Fibroblast of lung (primary cell): ENCODE data around the gene CBR1. TPM values are rescaled to one million over a fixed set of nuclear protein-coding genes. Genes with fewer than 3 reads are reported as not detected.

Source experiments
- DNase-seq, 2 donors: peaks; one replicate each; pipeline versions ENCODE4 v3.0.0 to v3.0.0-alpha.2; 2010; ENCODE audit warnings: low read depth in 2 of 2
- H2AFZ ChIP-seq: 2 replicates; pipeline ENCODE4 v1.5.1; 2012; ENCODE audit warnings: low read length, control low read depth, inconsistent platforms
- H3K27ac ChIP-seq: 2 replicates; pipeline ENCODE4 v1.5.1; 2011; ENCODE audit warnings: low read length, control low read depth; ENCODE audit not compliant: insufficient read depth
- H3K27me3 ChIP-seq: 2 replicates; pipeline ENCODE4 v1.5.1; 2011; ENCODE audit warnings: mild to moderate bottlenecking, low read length; ENCODE audit not compliant: control insufficient read depth, insufficient read depth
- H3K36me3 ChIP-seq: 2 replicates; pipeline ENCODE4 v1.5.1; 2011; ENCODE audit warnings: low read length; ENCODE audit not compliant: control insufficient read depth, insufficient read depth
- H3K4me1 ChIP-seq: 2 replicates; pipeline ENCODE4 v1.5.1; 2011; ENCODE audit warnings: low read length; ENCODE audit not compliant: control insufficient read depth, insufficient read depth; ENCODE audit errors: extremely low read depth
- H3K4me2 ChIP-seq: 2 replicates; pipeline ENCODE4 v1.5.1; 2011; ENCODE audit warnings: low read length, control low read depth; ENCODE audit not compliant: insufficient read depth; ENCODE audit errors: extremely low read depth
- H3K4me3 ChIP-seq, 4 experiments: fragments of 200-600 bp in 1 of 4; sonication (generic) in 1 of 4; replicated peaks in 1 of 4; 2 replicates each; pipeline ENCODE4 v1.5.1; 2011 to 2016; ENCODE audit warnings: low read length in 4 of 4, low read depth in 3 of 4, mild to moderate bottlenecking in 3 of 4, control low read depth in 2 of 4, inconsistent platforms in 1 of 4, mixed read lengths in 1 of 4; ENCODE audit not compliant: insufficient read depth in 1 of 4; ENCODE audit errors: control extremely low read depth in 1 of 4
- H3K79me2 ChIP-seq: 2 replicates; pipeline ENCODE4 v1.5.1; 2012; ENCODE audit warnings: mild to moderate bottlenecking, low read length, inconsistent platforms; ENCODE audit not compliant: control insufficient read depth, insufficient read depth
- H3K9ac ChIP-seq: 2 replicates; pipeline ENCODE4 v1.5.1; 2011; ENCODE audit warnings: mild to moderate bottlenecking, low read length, control low read depth; ENCODE audit not compliant: insufficient read depth
- H3K9me3 ChIP-seq: 2 replicates; pipeline ENCODE4 v1.5.1; 2012; ENCODE audit warnings: low read depth, low read length; ENCODE audit not compliant: control insufficient read depth, insufficient read depth
- H4K20me1 ChIP-seq: 2 replicates; pipeline ENCODE4 v1.5.1; 2011; ENCODE audit warnings: low read length; ENCODE audit not compliant: control insufficient read depth, insufficient read depth; ENCODE audit errors: extremely low read depth
- CTCF ChIP-seq, 2 donors: IDR thresholded peaks in 1 of 2; conservative IDR thresholded peaks in 1 of 2; 1 replicate in 1 of 2; 2 replicates in 1 of 2; pipeline ENCODE4 v1.5.1; 2011 to 2012; ENCODE audit warnings: low read length in 2 of 2, control low read depth in 1 of 2, inconsistent platforms in 1 of 2, low read depth in 1 of 2, mild to moderate bottlenecking in 1 of 2
- EZH2 ChIP-seq: IDR thresholded peaks from 2 replicates; pipeline ENCODE4 v1.5.1; 2012; ENCODE audit warnings: low read length, control low read depth, mild to moderate bottlenecking; ENCODE audit errors: missing control alignments
- polyA plus RNA-seq, 2 donors: library from polyadenylated mRNA; depleted of rRNA in 1 of 2; stranded (reverse) in 1 of 2; unstranded in 1 of 2; fragments of >200 nt; gene quantifications; 2 replicates each; pipeline ENCODE4 v1.2.1, GENCODE V29; 2011 to 2012; ENCODE audit warnings: missing spikeins in 1 of 2
- total RNA-seq: library from RNA; depleted of rRNA; stranded (reverse); fragments of >200 nt; gene quantifications from 2 replicates; pipeline ENCODE4 v1.2.1, GENCODE V29; 2014

Gene CBR1
- total and polyA plus RNA-seq, 2 donors (not counting 1 experiment from before 2014, with no cell fraction given): 131 to 152 TPM

GRCh38 chr21:36035381-36035791, 34.4 kb upstream of the CBR1 start:
- peaks cover 14% of the 10 kb centered on the region for H3K36me3 ChIP-seq
- TF ChIP-seq EZH2 (no peak), CTCF (conservative IDR thresholded peaks at IDR 0.05 in 1 of 2, IDR thresholded peaks at IDR 0.05 in 1 of 2; ENCODE audit: low read depth in 1 of 2, low read length in 2 of 2) (no peak)
- no peaks in the 10 kb centered on the region for H3K4me1 ChIP-seq
- no peaks in the 10 kb centered on the region for H3K27me3 ChIP-seq
- H3K4me2 ChIP-seq: no peak overlapping the region
- no peaks in the 10 kb centered on the region for H4K20me1 ChIP-seq
- H3K27ac ChIP-seq: no peak overlapping the region
- H3K79me2 ChIP-seq: no peaks in the 10 kb centered on the region
- no peak for DNase-seq
- no peak overlapping the region for H3K9ac ChIP-seq
- no peak overlapping the region for H2AFZ ChIP-seq
- H3K4me3 ChIP-seq: no peak overlapping the region
- no peaks in the 10 kb centered on the region for H3K9me3 ChIP-seq

- Histone ChIP-seq H3K9ac (no peak overlapping the region), H3K27me3 (no peaks in the 10 kb centered on the region), H3K4me2 (no peak overlapping the region), H3K79me2 (no peaks in the 10 kb centered on the region), H3K27ac (no peak overlapping the region), H3K4me3 (no peak overlapping the region), H2AFZ (no peak overlapping the region), H4K20me1 (no peaks in the 10 kb centered on the region), H3K9me3 (no peaks in the 10 kb centered on the region), H3K36me3 (peaks cover 14% of the 10 kb centered on the region), H3K4me1 (no peaks in the 10 kb centered on the region)
- TF ChIP-seq EZH2: no peak
- TF ChIP-seq CTCF (conservative IDR thresholded peaks at IDR 0.05 in 1 of 2, IDR thresholded peaks at IDR 0.05 in 1 of 2; ENCODE audit: low read depth in 1 of 2, low read length in 2 of 2): no peak
- no peak for DNase-seq
Observed at GRCh38 chr21:36038701-36039497, 30.9 kb upstream of the CBR1 start.

GRCh38 chr21:36039861-36040260, 30.0 kb upstream of the CBR1 start:
- Histone ChIP-seq H3K9me3 (no peaks in the 10 kb centered on the region), H3K27me3 (no peaks in the 10 kb centered on the region), H3K4me3 (no peak overlapping the region), H3K4me2 (no peak overlapping the region), H3K9ac (no peak overlapping the region), H3K36me3 (peaks cover 19% of the 10 kb centered on the region), H4K20me1 (no peaks in the 10 kb centered on the region), H3K27ac (no peak overlapping the region), H2AFZ (no peak overlapping the region), H3K4me1 (no peaks in the 10 kb centered on the region), H3K79me2 (no peaks in the 10 kb centered on the region)
- TF ChIP-seq CTCF (conservative IDR thresholded peaks at IDR 0.05 in 1 of 2, IDR thresholded peaks at IDR 0.05 in 1 of 2; ENCODE audit: low read depth in 1 of 2, low read length in 2 of 2): no peak
- TF ChIP-seq EZH2: no peak
- no peak for DNase-seq
